ENCODE measurements around the gene JMJD8. TPM values are rescaled to one million over a fixed set of nuclear protein-coding genes. Genes with fewer than 3 reads are reported as not detected.

JMJD8 gene
- total and polyA plus RNA-seq, 5 experiments from 2014 or later, result 31.7 to 62.8 (median 41.2) TPM

GRCh38 chr16:706189-707061 lies 22.3 kb upstream of the JMJD8 start:
- ATAC-seq, result peak in 1 of 2 donors; percentile 32
- Mint-ChIP-seq H3K4me1 (peaks cover 0 to 14% (median 7%) of the 10 kb centered on the region in 4 donors), H3K27ac (peak overlapping the region in 1 of 10 donors; percentile 13), H3K4me3 (peak overlapping the region in 8 of 10 donors; percentile 7 to 55 (median 34)), H3K9me3 (no peaks in the 10 kb centered on the region), H3K36me3 (peaks cover 0 to 4% (median 0%) of the 10 kb centered on the region in 3 donors), H3K27me3 (peaks cover 10 to 68% (median 23%) of the 10 kb centered on the region in 5 donors)
- no peak for DNase-seq
- POLR2A ChIA-PET, result interaction anchor here (1.4 to 21.0 kb wide), 3 partner anchors 10 to 28 kb away, joined by 3 to 411 read pairs (median 4); partner anchors contain the start of genes CCDC78, CIAO3 and HAGHL

GRCh38 chr16:705431-706188 lies 21.5 kb upstream of the JMJD8 start, which contains the start of gene FBXL16:
FBXL16 (minus strand) TSS chr16:705801; CDS start chr16:697405, 8,396 bp downstream.
- DNase-seq (no peak), ATAC-seq (peak in 1 of 2 donors; percentile 23)
- peaks cover 10 to 63% (median 23%) of the 10 kb centered on the region in 5 donors for H3K27me3 Mint-ChIP-seq
- H3K9me3 Mint-ChIP-seq, result no peaks in the 10 kb centered on the region
- H3K27ac Mint-ChIP-seq, result peak within 1 kb of the TSS in 1 of 10 donors; percentile 13
- POLR2A ChIA-PET, result interaction anchor here (1.4 kb wide), 1 partner anchor 9 kb away, joined by 4 read pairs; no protein-coding TSS in a partner anchor
- H3K4me3 Mint-ChIP-seq, result peak within 1 kb of the TSS in 8 of 10 donors; percentile 7 to 55 (median 34)
- H3K4me1 Mint-ChIP-seq, result peaks cover 0 to 17% (median 7%) of the 10 kb centered on the region in 4 donors
- H3K36me3 Mint-ChIP-seq, result peaks cover 0 to 4% (median 0%) of the 10 kb centered on the region in 3 donors

- H3K4me1 Mint-ChIP-seq, result peaks cover 0 to 19% (median 7%) of the 10 kb centered on the region in 4 donors
- DNase-seq (no peak), ATAC-seq (no peak)
- POLR2A ChIA-PET, result interaction anchor here (0.5 to 2.0 kb wide), 3 partner anchors 8 to 23 kb away, joined by 3 to 19 read pairs (median 3); no protein-coding TSS in a partner anchor
- H3K27ac Mint-ChIP-seq, result no peak overlapping the region
- peaks cover 10 to 55% (median 23%) of the 10 kb centered on the region in 5 donors for H3K27me3 Mint-ChIP-seq
- H3K36me3 Mint-ChIP-seq, result peaks cover 0 to 4% (median 0%) of the 10 kb centered on the region in 3 donors
- peak overlapping the region in 4 of 10 donors; percentile 32 to 54 (median 39) for H3K4me3 Mint-ChIP-seq
- H3K9me3 Mint-ChIP-seq, result no peaks in the 10 kb centered on the region
Observed at GRCh38 chr16:704552-705380, 20.6 kb upstream of the JMJD8 start.

GRCh38 chr16:704047-704446 lies 19.9 kb upstream of the JMJD8 start:
- no peaks in the 10 kb centered on the region for H3K9me3 Mint-ChIP-seq
- DNase-seq (no peak), ATAC-seq (no peak)
- peaks cover 0 to 4% (median 0%) of the 10 kb centered on the region in 3 donors for H3K36me3 Mint-ChIP-seq
- no peak overlapping the region for H3K27ac Mint-ChIP-seq
- POLR2A ChIA-PET, result interaction anchor here (0.5 to 2.0 kb wide), 4 partner anchors 9 to 277 kb away, joined by 3 to 19 read pairs (median 3); partner anchors contain the start of gene SOX8
- H3K27me3 Mint-ChIP-seq, result peaks cover 10 to 48% (median 23%) of the 10 kb centered on the region in 5 donors
- no peak overlapping the region for H3K4me3 Mint-ChIP-seq
- peaks cover 0 to 27% (median 8%) of the 10 kb centered on the region in 4 donors for H3K4me1 Mint-ChIP-seq

- Mint-ChIP-seq H3K36me3 (peaks cover 0 to 4% (median 0%) of the 10 kb centered on the region in 3 donors), H3K4me1 (peaks cover 0 to 29% (median 8%) of the 10 kb centered on the region in 4 donors), H3K27me3 (peaks cover 9 to 41% (median 21%) of the 10 kb centered on the region in 5 donors), H3K9me3 (no peaks in the 10 kb centered on the region), H3K27ac (no peak overlapping the region), H3K4me3 (no peak overlapping the region)
- DNase-seq (no peak), ATAC-seq (no peak)
- POLR2A ChIA-PET, result interaction anchor here (0.6 to 2.0 kb wide), 4 partner anchors 8 to 25 kb away, joined by 3 to 19 read pairs (median 3); no protein-coding TSS in a partner anchor
Observed at GRCh38 chr16:703406-703805, 19.3 kb upstream of the JMJD8 start.

- no peaks in the 10 kb centered on the region for H3K9me3 Mint-ChIP-seq
- peaks cover 0 to 30% (median 6%) of the 10 kb centered on the region in 4 donors for H3K4me1 Mint-ChIP-seq
- peaks cover 4 to 33% (median 13%) of the 10 kb centered on the region in 5 donors for H3K27me3 Mint-ChIP-seq
- H3K27ac Mint-ChIP-seq, result no peak overlapping the region
- POLR2A ChIA-PET, result interaction anchor here (1.3 to 1.6 kb wide), 3 partner anchors 12 to 19 kb away, joined by 3 to 5 read pairs (median 3); partner anchors contain the start of genes ANTKMT and WDR24
- ATAC-seq (no peak), DNase-seq (no peak)
- H3K4me3 Mint-ChIP-seq, result no peak overlapping the region
- H3K36me3 Mint-ChIP-seq, result peaks cover 0 to 2% (median 0%) of the 10 kb centered on the region in 3 donors
Observed at GRCh38 chr16:702341-702740, 18.2 kb upstream of the JMJD8 start.

GRCh38 chr16:700684-701584 lies 16.8 kb upstream of the JMJD8 start:
- peak overlapping the region in 2 of 10 donors; percentile 14 to 19 for H3K4me3 Mint-ChIP-seq
- peaks cover 2 to 29% (median 6%) of the 10 kb centered on the region in 4 donors for H3K4me1 Mint-ChIP-seq
- peak in 8 of 10 donors; percentile 33 to 79 (median 62) for DNase-seq
- H3K9me3 Mint-ChIP-seq, result no peaks in the 10 kb centered on the region
- POLR2A ChIA-PET, result interaction anchor here (1.2 to 1.5 kb wide), 2 partner anchors 15 to 20 kb away, joined by 4 to 5 read pairs; partner anchors contain the start of gene ANTKMT
- H3K36me3 Mint-ChIP-seq, result no peaks in the 10 kb centered on the region
- ATAC-seq, result peak; percentile 70 to 85
- no peak overlapping the region for H3K27ac Mint-ChIP-seq
- peaks cover 4 to 21% (median 7%) of the 10 kb centered on the region in 5 donors for H3K27me3 Mint-ChIP-seq

- DNase-seq (no peak), ATAC-seq (no peak)
- no peaks in the 10 kb centered on the region for H3K9me3 Mint-ChIP-seq
- POLR2A ChIA-PET, result interaction anchor here (0.7 to 1.7 kb wide), 6 partner anchors 9 to 89 kb away, joined by 3 to 5 read pairs (median 4); partner anchors contain the start of genes CCDC78, CHTF18, HAGHL and RPUSD1
- no peak overlapping the region for H3K27ac Mint-ChIP-seq
- H3K4me3 Mint-ChIP-seq, result peak overlapping the region in 8 of 10 donors; percentile 6 to 69 (median 38)
- no peaks in the 10 kb centered on the region for H3K36me3 Mint-ChIP-seq
- H3K4me1 Mint-ChIP-seq, result peaks cover 7 to 38% (median 11%) of the 10 kb centered on the region in 4 donors
- peaks cover 4 to 13% (median 7%) of the 10 kb centered on the region in 5 donors for H3K27me3 Mint-ChIP-seq
Observed at GRCh38 chr16:698911-699671, 15.0 kb upstream of the JMJD8 start.

- ATAC-seq (peak; percentile 67 to 71), DNase-seq (peak; percentile 43 to 83 (median 63))
- peak overlapping the region; percentile 77 to 86 (median 82) for H3K4me3 Mint-ChIP-seq
- peaks cover 0 to 2% (median 0%) of the 10 kb centered on the region in 5 donors for H3K27me3 Mint-ChIP-seq
- H3K4me1 Mint-ChIP-seq, result peaks cover 9 to 46% (median 22%) of the 10 kb centered on the region in 4 donors
- POLR2A ChIA-PET, result interaction anchor here (0.5 to 5.2 kb wide), 27 partner anchors 8 to 1460 kb away, joined by 3 to 56 read pairs (median 5); partner anchors contain the start of genes ANTKMT, CCDC78, CHTF18 and CIAO3
- no peaks in the 10 kb centered on the region for H3K9me3 Mint-ChIP-seq
- no peaks in the 10 kb centered on the region for H3K36me3 Mint-ChIP-seq
- H3K27ac Mint-ChIP-seq, result peak overlapping the region in 7 of 10 donors; percentile 42 to 85 (median 77)
Observed at GRCh38 chr16:695355-696089, 11.4 kb upstream of the JMJD8 start.

All from naive thymus-derived CD8-positive, alpha-beta T cell (primary cell).